Gastrocnemius medialis (tissue), 4 donors: Measurements from ENCODE around the gene CRNKL1.

ENCODE experiments used
- POLR2A ChIP-seq, 2 donors: fragments of 450-650 bp; IDR thresholded peaks; one replicate each; pipeline ENCODE4 v1.6.1; 2017; ENCODE audit warnings: antibody characterized with exemption in 2 of 2, mild to moderate bottlenecking in 2 of 2, moderate library complexity in 2 of 2
- TF ChIP-seq, protein P1 (sequence below), 5 experiments: fragments of 450-650 bp in 3 of 5; fragments of 200-600 bp in 2 of 5; sonication (generic) in 2 of 5; IDR thresholded peaks in 4 of 5; conservative IDR thresholded peaks in 1 of 5; 1 replicate in 4 of 5; 2 replicates in 1 of 5; pipeline ENCODE4 v1.5.1; 2016 to 2019; ENCODE audit warnings: antibody characterized with exemption in 5 of 5, mild to moderate bottlenecking in 3 of 5, moderate library complexity in 3 of 5

DNA sequence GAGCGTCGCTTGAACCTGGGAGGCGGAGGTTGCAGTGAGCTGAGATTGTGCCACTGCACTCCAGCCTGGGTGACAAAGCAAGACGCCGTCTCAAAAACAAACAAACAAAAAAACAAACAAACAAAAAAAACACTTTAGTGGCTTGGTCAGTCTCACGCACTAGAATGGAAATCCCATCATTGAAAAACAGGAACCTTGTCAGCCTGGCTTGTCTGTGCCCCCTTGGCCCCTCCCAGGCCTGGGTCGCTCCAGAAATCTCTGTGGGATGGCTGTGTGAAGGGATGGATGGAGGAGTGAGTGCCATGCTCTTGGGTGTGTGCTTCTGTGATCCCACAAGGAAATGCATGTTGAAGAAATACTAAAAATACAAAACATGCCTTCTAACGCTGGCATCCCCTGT is 56.0 kb downstream of the CRNKL1 start:
- TF ChIP-seq, protein P1, sequence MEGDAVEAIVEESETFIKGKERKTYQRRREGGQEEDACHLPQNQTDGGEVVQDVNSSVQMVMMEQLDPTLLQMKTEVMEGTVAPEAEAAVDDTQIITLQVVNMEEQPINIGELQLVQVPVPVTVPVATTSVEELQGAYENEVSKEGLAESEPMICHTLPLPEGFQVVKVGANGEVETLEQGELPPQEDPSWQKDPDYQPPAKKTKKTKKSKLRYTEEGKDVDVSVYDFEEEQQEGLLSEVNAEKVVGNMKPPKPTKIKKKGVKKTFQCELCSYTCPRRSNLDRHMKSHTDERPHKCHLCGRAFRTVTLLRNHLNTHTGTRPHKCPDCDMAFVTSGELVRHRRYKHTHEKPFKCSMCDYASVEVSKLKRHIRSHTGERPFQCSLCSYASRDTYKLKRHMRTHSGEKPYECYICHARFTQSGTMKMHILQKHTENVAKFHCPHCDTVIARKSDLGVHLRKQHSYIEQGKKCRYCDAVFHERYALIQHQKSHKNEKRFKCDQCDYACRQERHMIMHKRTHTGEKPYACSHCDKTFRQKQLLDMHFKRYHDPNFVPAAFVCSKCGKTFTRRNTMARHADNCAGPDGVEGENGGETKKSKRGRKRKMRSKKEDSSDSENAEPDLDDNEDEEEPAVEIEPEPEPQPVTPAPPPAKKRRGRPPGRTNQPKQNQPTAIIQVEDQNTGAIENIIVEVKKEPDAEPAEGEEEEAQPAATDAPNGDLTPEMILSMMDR (IDR thresholded peaks at IDR 0.05 in 4 of 5, conservative IDR thresholded peaks at IDR 0.05 in 1 of 5): no peak
- no peak for TF ChIP-seq POLR2A (IDR thresholded peaks at IDR 0.05)
